ENCODE data around the gene DHX30. TPM values are rescaled to one million over a fixed set of nuclear protein-coding genes. Genes with fewer than 3 reads are reported as not detected.
A peak's percentile ranks its signal among the peaks of the same experiment; 100 is the strongest.

DHX30 gene
- total RNA-seq, 6 donors from 2014 or later = 57.0 to 105 (median 72.8) TPM

DNA sequence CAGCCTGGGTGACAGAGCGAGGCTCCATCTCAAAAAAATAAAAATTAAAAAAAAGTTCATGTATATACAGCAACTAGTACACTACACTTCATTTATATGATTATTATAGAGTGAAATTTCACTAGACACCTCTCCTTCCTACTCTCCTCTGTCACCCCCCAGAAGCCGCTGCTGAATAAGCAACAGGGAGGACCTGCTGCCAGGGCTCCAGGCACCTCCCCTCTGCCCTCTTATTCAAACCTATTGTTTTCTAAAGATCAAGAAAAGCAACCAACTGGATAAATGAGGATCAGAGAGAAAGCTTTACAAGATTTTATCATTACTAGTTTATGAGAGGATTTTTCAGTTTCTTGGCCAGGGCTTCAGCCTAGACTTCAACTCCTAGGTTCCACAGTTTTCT lies 71.5 kb downstream of the DHX30 start:
- ATAC-seq (ENCODE audit: low FRiP score in 2 of 2) = no peak
- H3K4me3 ChIP-seq = no peak overlapping the region

GRCh38 chr3:47874913-47875312 lies 72.0 kb downstream of the DHX30 start:
- TF ChIP-seq POLR2A (IDR thresholded peaks at IDR 0.05) = no peak
- no peak for TF ChIP-seq POLR2AphosphoS5 (IDR thresholded peaks at IDR 0.05)
- TF ChIP-seq, protein P1, sequence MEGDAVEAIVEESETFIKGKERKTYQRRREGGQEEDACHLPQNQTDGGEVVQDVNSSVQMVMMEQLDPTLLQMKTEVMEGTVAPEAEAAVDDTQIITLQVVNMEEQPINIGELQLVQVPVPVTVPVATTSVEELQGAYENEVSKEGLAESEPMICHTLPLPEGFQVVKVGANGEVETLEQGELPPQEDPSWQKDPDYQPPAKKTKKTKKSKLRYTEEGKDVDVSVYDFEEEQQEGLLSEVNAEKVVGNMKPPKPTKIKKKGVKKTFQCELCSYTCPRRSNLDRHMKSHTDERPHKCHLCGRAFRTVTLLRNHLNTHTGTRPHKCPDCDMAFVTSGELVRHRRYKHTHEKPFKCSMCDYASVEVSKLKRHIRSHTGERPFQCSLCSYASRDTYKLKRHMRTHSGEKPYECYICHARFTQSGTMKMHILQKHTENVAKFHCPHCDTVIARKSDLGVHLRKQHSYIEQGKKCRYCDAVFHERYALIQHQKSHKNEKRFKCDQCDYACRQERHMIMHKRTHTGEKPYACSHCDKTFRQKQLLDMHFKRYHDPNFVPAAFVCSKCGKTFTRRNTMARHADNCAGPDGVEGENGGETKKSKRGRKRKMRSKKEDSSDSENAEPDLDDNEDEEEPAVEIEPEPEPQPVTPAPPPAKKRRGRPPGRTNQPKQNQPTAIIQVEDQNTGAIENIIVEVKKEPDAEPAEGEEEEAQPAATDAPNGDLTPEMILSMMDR (IDR thresholded peaks at IDR 0.05) = no peak
- TF ChIP-seq EP300 (IDR thresholded peaks at IDR 0.05) = no peak
- Histone ChIP-seq H3K27ac (no peak overlapping the region), H3K4me3 (no peak overlapping the region), H3K36me3 (peaks cover 13 to 73% (median 31%) of the 10 kb centered on the region in 4 donors), H3K27me3 (no peaks in the 10 kb centered on the region), H3K4me1 (peaks cover 0 to 5% (median 0%) of the 10 kb centered on the region in 4 donors), H3K9me3 (no peaks in the 10 kb centered on the region)
- 55 to 86% methylated on average over 1 of the region's 1 CpG for WGBS, 2 donors
- ATAC-seq (ENCODE audit: low FRiP score in 2 of 2) (no peak), DNase-seq (no peak)

More for the DNA sequence above, 71.5 kb downstream of the DHX30 start:
- TF ChIP-seq, protein P1 (IDR thresholded peaks at IDR 0.05) = no peak
- TF ChIP-seq POLR2A (IDR thresholded peaks at IDR 0.05) (no peak), EP300 (IDR thresholded peaks at IDR 0.05) (no peak), POLR2AphosphoS5 (IDR thresholded peaks at IDR 0.05) (no peak)
- H3K36me3 ChIP-seq = peaks cover 16 to 77% (median 36%) of the 10 kb centered on the region in 4 donors
- WGBS, 2 donors = 97% methylated on average over 2 of the region's 2 CpGs
- H3K9me3 ChIP-seq = no peaks in the 10 kb centered on the region
- no peak overlapping the region for H3K27ac ChIP-seq
- DNase-seq = no peak
- H3K4me1 ChIP-seq = peaks cover 0 to 5% (median 0%) of the 10 kb centered on the region in 4 donors
- H3K27me3 ChIP-seq = no peaks in the 10 kb centered on the region

DNA sequence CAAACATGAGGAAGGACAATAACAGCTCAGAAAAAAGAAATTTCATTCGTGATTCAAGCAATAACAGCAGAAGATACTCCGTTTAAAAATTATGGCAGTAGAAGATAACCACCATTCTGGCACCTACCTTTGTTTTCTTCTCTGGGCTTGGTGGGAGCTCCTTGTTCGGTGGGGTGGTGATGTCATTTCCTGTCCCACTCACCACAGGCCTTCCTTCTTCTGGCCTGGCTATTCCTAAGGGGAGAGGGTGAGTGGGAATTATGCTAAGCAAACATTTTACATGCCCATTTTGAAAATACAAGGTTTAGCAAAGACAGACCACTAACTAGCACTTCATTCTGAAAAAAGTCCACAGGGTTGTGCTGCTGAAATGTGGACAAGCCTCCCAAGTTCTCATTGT lies 74.4 kb downstream of the DHX30 start:
- no peak for DNase-seq
- no peak for ATAC-seq (ENCODE audit: low FRiP score in 2 of 2)
- H3K27me3 ChIP-seq = no peaks in the 10 kb centered on the region
- TF ChIP-seq EP300 (IDR thresholded peaks at IDR 0.05) (no peak), POLR2AphosphoS5 (IDR thresholded peaks at IDR 0.05) (no peak), POLR2A (IDR thresholded peaks at IDR 0.05) (no peak)
- TF ChIP-seq, protein P1 (IDR thresholded peaks at IDR 0.05) = no peak
- peaks cover 0 to 5% (median 0%) of the 10 kb centered on the region in 4 donors for H3K4me1 ChIP-seq
- no peak overlapping the region for H3K4me3 ChIP-seq
- no peaks in the 10 kb centered on the region for H3K9me3 ChIP-seq
- WGBS, 2 donors = 62 to 71% methylated on average over 3 of the region's 3 CpGs
- peaks cover 0 to 49% (median 10%) of the 10 kb centered on the region in 4 donors for H3K36me3 ChIP-seq
- peak overlapping the region in 1 of 4 donors; percentile 13 for H3K27ac ChIP-seq

DNA sequence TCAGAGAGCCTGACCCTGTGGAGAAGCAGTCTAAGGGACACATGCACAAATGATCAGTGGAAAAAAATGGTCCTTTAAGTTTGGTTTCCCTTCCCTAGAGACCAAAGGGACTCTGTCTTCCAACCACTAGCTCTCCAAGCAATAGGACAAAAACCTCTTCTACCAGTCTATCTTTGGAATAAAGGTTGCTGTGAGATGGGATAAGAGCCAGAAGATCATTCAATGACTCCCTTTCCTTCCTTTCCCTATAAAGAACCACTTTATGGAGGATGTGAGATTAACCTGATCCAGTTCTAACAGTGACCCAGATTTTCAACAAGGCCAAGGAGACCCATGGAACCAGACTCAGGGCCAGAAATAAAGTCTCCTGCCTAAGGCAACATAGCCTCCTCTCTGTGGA lies 74.8 kb downstream of the DHX30 start:
- Histone ChIP-seq H3K36me3 (peaks cover 0 to 45% (median 6%) of the 10 kb centered on the region in 4 donors), H3K9me3 (no peaks in the 10 kb centered on the region), H3K4me1 (peaks cover 0 to 5% (median 0%) of the 10 kb centered on the region in 4 donors), H3K27me3 (no peaks in the 10 kb centered on the region), H3K4me3 (no peak overlapping the region), H3K27ac (no peak overlapping the region)
- DNase-seq (no peak), ATAC-seq (ENCODE audit: low FRiP score in 2 of 2) (no peak)
- TF ChIP-seq EP300 (IDR thresholded peaks at IDR 0.05) = no peak
- TF ChIP-seq POLR2A (IDR thresholded peaks at IDR 0.05) = no peak
- TF ChIP-seq, protein P1 (IDR thresholded peaks at IDR 0.05) = no peak
- TF ChIP-seq POLR2AphosphoS5 (IDR thresholded peaks at IDR 0.05) = no peak

DNA sequence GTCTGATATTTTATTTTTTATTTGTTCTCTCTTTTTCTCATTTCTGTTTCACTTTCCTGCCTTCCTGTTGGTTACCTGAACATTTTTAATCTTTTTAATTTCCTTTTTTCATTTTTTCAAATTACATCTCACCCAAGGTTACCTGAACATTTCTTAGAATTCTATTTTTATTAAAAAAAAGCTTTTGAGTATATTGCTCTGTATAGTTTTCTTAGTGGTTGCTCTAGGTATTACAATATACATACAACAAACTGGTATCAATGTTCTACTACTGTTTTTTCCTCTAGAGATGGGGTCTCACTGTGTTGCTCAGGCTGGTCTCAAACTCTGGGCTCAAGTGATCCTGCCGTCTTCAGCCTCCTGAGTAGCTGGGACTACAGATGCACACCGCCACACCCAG lies 79.4 kb downstream of the DHX30 start:
- no peak for DNase-seq
- H3K27me3 ChIP-seq = no peaks in the 10 kb centered on the region
- H3K4me1 ChIP-seq = peaks cover 0 to 5% (median 0%) of the 10 kb centered on the region in 4 donors
- H3K27ac ChIP-seq = no peak overlapping the region
- ATAC-seq (ENCODE audit: low FRiP score in 2 of 2) = no peak
- 98 to 100% methylated on average over 2 of the region's 2 CpGs for WGBS, 2 donors
- no peak overlapping the region for H3K4me3 ChIP-seq
- no peaks in the 10 kb centered on the region for H3K9me3 ChIP-seq
- peaks cover 0 to 9% (median 4%) of the 10 kb centered on the region in 4 donors for H3K36me3 ChIP-seq
- TF ChIP-seq POLR2AphosphoS5 (IDR thresholded peaks at IDR 0.05) (no peak), EP300 (IDR thresholded peaks at IDR 0.05) (no peak), POLR2A (IDR thresholded peaks at IDR 0.05) (no peak)
- TF ChIP-seq, protein P1 (IDR thresholded peaks at IDR 0.05) = no peak

Data from upper lobe of left lung (tissue), 6 donors.